Activated T-cell treated with anti-CD3 and anti-CD28 coated beads, Interleukin-2, amount 50 U/mL, for 48 hours (primary cell): Measurements from ENCODE around the gene SLC13A2.
"Not testable (repeated sequence)": the region's sequence is repeated elsewhere in the genome, so short reads cannot be mapped to it uniquely, and the experiment has no call there.

Experiments
- DNase-seq, 2 experiments: peaks; one replicate each; pipeline ENCODE4 v3.0.0-alpha.2; 2020

Gene SLC13A2

DNA sequence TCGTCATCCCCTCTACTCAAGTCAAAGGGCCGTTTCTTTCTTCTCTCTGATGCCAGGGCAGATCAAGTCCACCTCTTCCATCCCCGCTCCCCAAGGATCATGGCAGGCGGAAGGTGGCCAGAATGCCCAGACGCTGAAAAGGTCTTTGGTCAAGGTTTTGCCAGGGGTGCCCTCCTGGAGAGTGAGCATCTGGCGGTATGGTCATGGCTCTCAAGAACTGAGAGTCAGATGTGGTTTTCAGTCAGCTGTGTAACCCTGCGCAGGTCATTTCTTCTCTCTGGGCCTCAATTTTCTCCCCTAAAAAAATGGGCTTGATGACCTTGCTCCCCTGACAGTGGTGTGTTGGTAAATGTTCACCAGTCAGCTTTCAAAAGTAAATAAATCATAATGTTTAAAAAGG, 45.1 kb downstream of the SLC13A2 start:
- no peak for DNase-seq

DNA sequence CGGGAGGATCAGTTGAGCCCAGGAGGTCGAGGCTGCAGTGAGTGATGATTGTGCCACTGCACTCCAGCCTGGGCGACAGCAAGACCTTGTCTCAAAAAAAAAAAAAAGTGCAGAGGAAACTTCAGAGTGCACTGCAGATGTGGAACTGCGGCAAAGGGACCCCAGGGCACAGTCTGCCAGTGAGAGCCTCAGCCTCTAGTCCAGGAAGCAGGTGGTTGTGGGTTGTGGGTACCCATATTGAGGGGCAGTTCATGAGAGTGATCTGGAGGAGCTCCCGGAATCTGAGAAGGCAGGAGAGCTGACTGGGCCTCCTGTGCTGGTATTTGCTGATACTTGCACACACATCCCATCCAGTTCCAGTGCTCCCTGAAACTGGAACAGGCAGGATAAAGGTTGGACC, 45.8 kb downstream of the SLC13A2 start:
- no peak for DNase-seq

DNA sequence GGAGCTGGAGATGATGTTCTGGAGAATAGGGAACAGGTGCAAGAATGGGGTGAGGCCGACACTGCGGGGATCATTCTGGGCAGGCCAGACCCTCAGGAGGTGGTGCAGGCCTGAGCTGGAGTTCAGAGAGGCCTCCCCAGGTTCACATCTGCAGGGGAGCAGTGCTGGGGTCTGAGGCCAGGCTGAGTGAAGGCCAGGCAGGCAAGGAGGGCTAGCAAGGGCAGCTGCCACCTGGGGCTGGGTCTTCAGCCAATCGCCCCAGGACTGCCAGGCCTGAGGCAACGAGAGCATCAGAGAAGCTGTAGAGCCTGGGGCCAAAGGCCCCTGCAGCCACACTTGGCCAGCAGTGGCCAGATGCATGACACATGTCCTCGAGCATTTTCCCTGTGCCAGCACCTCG, 47.2 kb downstream of the SLC13A2 start:
- no peak for DNase-seq

DNA sequence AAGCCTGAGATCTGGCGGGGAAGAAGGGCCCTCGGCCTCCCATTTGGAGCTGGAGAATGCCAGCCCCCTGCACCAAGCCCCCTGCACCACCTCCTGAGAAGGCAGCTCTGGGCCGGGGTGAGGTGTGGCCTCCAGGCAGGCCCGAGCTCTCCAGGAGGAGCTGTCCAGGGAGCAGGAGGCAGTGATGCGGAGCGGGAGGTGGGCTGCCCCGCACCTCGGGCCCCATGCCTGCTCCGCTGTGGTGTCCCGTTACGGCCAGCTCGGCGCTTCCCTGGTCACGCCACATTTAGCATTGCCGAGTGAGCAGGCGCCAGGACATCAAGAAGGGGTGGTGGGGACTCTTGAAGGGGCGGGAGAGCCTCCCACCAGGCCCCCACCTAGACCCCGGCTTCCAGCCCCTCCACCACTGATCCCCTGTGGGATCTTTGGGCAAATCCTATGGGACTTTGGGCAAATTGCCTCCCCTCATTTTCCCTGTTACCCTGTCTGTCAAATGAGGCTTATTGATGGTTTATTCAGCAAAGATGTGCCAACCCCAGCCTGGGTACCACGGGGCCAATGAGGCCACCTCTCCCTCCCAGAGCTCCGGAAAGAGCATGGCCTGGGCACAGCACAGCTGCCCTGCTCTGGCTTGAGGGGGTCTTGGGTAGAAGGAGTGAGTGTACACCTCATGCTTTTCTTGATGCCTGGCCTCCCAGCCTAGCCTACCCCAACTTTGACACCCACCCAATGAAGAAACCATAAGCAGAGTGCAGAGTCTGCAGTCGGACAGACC, 48.1 kb downstream of the SLC13A2 start:
- no peak for DNase-seq

DNA sequence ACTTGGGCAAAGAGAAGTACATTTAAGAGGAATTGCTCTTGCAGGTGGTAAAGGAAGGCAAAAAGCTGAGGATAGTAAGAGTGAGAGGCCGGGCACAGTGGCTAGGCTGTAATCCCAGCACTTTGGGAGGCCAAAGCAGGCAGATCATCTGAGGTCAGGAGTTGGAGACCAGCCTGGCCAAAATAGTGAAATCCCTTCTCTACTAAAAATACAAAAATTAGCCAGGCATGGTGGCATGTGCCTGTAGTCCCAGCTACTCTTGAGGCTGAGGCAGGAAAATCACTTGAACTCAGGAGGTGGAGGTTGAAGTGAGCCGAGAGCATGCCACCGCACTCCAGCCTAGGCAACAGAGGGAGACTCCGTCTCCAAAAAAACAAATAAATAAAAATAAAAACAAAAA, 48.8 kb downstream of the SLC13A2 start:
- not testable (repeated sequence) for DNase-seq

DNA sequence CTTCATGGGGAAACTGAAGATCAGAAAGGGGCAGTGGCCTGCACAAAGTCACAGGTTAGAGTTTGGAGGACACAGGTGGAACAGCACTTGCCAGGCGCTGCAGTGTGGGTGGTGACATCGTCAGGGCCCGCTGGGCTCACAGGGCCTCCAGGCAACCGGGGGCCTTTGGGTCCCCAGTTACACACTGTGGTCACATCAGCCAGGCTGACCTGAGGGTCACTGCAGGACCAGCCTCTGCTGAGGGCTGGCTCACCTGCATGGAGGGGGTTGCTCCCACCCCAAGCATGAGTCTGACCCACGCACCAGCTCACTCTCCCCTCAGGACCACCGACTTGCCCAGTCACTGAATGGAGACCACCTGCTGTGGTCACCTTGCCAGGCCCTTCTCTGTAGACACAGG, 49.7 kb downstream of the SLC13A2 start:
- no peak for DNase-seq

DNA sequence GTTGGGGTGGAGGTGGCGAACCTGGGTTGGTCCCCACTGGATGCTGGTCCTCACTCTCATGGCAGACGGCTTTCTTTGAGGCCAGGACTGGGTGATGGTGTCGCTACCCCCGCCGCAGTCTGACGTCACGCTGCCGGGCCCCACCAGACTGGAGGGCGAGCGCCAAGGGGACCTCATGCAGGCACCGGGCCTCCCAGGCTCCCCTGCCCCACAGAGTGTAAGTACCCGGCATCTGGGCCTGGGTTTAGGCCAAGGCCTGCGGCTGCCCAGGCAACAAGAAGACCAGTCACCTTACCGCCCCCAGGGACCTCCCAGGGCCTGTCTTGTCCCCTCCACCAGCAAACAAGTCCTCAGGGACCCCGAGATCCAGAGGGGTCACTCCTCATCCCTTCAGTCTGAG, 50.4 kb downstream of the SLC13A2 start:
- DNase-seq = no peak

DNA sequence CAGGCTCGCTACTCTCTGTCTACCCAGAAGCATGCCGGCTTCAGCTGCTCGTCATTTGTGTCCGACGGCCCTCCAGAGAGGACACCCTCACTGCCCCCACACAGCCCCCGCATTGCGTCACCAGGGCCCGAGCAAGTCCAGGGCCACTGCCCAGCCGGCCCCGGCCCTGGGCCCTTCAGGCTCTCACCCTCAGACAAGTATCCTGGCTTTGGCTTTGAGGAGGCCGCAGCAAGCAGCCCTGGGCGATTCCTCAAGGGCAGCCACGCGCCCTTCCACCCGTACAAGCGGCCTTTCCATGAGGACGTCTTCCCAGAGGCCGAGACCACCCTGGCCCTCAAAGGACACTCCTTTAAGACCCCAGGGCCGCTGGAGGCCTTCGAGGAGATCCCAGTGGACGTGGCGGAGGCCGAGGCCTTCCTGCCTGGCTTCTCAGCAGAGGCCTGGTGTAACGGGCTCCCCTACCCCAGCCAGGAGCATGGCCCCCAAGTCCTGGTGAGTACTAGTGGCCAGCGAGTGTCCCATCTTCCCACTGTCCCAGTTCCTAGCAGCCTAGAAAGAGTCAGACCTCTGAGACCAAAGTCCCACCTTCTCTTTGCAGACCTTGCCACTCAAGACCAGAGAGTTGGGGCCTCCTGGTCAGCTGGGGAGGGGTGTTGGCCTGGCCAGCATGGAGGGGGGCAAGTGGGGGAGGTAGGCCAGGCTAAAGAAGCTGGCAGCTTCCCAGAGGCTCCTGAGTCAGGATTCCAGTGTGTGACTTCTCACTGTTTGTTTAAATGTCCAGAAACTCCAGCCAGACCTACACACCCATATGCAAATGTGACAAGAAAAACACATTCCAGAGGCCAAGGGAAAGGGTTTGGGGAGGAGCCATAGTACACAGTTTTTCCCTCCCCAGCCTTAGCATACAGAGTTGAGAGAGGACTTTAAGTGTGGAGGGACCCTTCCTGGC, 51.3 kb downstream of the SLC13A2 start:
- DNase-seq = no peak

DNA sequence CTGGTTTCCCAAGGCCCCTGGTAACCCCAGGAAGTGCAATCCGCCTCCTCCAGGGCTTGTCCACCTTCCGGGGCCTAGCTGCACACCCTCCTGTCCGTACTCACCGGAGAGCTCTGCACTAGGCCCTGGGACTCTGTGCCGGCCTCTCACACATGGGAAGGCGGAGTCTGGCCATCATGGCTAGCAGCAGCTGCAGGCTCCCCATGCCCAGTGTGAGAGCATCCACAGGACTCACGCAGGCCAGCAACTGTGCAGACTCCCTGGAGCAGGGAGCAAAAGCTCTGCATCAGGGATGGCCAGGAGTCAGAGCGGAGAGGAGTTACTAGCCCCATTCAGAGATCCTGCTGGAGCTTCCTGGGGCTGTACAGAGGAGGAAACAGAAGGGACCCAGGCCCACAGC, 52.9 kb downstream of the SLC13A2 start:
- no peak for DNase-seq

DNA sequence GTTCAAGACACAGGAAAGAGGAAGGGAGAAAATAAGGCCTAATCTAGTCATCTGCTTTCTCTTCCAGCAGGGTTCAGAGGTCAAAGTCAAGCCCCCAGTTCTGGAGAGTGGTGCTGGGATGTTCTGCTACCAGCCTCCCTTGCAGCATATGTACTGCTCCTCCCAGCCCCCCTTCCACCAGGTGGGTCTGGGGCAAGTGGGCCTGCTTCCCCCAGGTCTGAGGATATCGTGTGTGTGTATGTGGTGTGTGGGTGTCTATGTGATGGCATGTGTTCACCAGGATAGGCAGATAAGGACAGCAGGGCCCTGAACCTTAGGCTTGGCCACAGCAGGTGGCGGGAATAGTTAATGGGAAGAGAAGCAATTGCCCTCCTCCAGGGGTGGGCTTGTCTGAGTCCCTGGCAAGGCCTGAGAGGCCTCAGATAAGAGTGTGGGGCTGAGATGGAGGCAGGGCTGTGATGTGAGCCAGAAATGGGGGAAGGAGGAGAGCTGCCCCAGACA, 53.8 kb downstream of the SLC13A2 start:
- no peak for DNase-seq

DNA sequence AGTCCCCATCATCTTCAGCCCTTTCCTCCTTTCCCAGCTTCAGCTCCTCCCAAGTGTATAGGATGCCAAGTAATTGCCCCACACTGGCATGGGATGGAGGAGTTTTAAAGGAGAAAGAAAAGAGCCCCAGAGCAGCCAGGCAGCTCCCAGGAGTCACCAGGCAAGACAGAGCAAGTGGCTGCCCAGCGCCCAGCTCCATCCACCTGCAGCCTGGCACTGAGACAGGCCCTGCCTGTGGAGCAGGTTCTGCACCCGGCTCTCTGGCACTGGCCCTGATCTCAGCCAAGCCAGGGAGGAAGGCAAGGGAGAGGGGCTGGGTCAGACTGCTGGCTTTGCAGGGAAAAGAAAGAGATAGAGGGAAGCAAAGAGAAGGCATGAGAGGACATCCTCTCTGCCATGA, 54.4 kb downstream of the SLC13A2 start:
- no peak for DNase-seq

DNA sequence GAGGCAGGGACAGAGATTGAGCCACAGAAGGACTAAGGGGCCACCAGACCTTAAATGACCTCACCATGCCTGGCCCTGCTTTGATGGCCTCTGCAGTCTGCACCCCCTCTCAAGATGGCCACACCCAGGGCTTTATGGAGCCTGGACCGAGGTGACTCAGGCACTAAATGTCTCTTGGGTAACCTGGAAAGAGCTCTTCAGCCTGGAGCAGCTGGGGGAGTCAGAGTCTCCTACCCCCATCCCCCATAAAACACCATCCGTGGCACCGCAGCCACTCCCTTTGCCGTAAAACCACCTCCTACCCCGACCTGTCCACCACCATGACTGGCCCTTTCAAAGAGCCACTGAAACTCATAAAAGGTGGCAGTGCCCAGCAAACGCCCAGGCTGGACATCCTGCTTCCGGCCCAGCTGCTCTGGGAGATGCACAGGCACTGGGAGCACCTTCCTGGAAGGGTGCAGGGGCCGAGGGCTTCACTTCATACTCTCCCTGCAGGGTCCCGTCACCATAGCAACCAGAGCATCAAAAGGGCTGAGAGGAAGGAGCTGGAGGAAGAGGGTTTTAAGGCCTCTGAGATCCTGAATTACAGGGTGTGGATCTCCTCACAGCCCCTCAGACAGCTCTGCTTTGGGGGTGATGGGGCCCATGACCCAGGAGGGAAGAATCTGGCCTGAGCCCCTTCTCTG, 55.0 kb downstream of the SLC13A2 start:
- DNase-seq = no peak

DNA sequence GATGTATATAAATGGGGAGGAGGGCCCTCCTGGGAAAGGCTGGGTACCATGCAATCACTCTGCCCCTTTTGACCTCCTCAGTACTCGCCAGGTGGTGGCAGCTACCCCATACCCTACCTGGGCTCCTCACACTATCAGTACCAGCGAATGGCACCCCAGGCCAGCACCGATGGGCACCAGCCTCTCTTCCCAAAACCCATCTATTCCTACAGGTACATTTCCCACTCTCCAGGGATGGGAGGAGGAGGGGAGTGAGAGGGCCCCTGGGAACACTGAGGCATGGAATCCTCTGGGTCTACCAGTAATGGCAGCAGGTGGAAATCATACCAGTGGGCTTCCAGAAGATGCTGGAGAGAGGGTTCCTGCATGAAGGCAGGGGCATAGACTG, 55.6 kb downstream of the SLC13A2 start:
- no peak for DNase-seq

DNA sequence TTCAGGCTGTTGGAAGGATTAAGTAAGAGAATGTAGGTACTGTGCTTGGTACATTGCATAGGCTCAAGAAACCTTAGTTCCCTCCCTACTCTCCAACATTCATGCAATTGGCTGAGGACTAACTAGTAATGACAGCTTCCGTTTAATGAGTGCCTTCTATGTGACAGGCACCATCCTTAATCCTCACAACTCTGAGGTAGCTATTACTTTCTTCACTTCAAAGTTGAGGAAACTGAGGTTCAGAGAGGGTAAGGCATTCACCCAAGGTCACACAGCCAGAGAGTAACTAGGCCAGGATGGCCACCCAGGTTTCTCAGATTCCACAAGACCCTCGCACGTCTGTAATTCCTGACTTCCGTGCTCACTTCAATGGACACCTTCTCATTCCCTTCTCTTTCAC, 56.8 kb downstream of the SLC13A2 start:
- DNase-seq = no peak

DNA sequence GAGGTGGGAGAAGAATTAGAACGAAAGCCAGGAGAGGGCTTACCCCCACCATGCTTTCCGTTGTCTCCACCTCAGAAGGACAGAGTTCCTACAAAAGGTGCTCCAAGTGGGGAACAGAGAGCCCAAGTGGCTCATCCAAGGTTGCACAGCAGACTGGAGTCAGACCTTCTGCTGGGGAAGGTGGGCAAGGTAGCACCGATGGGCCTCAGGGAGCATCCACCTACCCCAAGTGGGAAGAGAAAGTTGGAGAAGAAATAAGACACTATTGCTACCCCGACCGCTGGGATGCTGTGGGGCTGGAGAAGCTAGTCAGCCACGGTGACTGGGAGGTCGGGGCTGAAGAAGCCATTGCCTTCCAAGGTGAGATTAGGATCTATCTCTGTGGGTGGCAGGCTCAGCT, 57.5 kb downstream of the SLC13A2 start:
- DNase-seq = no peak

DNA sequence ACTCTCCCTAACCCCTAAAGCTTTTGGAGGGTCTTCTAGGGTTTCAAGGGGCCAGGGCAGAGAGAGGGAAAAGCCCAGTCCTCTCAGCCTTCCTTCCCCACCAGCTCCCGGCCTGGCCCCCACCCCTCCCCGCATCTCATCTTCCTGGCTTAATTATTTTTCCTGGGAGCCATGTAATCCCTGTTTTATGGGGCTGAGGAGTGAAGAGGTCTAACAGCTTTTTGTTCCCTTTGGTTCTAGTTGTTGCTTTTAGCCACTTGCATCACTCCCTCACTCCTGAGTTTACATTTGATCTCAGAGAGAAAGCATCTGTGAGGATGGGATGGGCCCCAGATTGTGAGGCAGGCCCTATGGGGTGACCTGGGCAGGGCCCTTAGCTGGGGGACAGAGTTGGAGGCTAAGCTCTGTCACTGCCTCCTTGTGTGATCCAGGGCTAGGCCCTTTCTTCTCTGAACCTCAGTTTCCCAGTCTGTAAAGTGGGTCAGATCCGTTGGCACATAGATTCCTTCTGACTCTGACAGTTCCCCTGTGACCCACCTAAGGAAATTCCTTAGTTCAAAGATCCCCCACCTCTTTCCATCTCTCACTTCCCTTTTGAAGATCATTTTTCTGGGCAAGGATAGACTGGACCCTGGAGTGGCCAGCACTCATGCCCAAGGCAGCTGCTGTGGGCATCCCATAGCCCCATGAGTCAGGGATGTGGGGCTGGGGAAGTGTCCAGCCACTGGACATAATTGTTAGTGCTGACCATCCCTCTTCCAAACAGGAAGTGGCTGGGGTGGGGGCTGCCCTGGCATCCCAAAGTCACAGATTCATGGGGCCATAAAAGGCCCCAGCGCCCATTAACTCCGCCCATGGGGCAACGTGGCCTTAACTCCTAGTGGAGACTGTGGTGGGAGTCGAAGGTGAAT, 58.9 kb downstream of the SLC13A2 start:
- DNase-seq = no peak

DNA sequence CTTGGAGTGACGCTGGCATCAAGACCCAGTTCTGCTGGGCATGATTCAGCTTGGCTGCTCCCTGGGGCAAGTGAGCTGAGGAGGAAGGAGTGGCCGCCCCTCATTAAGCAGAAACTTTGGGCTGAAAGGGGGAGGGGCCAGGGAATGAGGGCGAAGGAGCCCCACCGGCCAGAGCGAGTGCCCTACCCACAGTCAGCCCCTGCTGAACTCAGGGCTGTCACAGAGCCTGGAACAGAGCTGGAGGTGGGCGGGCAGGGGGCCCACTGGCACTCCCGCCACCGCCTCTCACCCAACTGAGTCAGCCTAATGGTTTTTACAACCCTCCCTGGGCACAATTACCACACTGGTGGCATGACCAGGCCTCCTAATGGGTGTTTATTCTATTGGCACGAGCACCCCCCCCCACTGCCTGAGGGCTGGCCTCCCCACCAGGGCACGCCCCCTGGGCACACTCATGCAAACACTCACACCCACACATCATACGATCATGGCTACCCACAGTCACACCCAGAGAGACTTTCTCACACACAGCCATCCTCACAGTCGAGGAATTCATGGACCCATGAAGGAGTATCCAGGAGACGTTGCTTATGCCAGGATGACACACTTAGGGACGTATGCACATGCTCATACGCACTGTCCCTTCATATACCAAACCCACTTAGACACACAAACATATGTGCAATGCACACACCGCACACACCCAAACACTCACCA, 59.8 kb downstream of the SLC13A2 start:
- DNase-seq = no peak

DNA sequence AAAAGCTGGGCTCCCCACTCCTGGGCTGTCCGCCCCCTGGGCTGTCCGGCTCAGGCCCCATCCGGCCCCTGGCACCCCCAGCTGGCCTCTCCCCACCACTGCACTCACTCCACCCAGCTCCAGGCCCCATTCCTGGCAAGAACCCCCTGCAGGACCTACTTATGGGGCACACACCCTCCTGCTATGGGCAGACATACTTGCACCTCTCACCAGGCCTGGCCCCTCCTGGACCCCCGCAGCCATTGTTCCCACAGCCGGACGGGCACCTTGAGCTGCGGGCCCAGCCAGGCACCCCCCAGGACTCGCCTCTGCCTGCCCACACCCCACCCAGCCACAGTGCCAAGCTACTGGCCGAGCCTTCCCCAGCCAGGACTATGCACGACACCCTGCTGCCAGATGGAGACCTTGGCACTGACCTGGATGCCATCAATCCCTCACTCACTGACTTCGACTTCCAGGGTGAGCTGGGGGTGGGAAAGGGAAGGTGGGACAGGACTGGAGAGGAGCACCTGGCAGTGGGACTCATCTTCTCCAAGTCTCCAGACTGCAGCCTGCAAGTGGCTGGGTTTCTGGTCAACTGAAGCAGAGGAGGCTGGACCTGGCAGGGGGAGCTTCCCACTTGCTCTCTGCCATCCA, 61.4 kb downstream of the SLC13A2 start:
- DNase-seq = no peak

DNA sequence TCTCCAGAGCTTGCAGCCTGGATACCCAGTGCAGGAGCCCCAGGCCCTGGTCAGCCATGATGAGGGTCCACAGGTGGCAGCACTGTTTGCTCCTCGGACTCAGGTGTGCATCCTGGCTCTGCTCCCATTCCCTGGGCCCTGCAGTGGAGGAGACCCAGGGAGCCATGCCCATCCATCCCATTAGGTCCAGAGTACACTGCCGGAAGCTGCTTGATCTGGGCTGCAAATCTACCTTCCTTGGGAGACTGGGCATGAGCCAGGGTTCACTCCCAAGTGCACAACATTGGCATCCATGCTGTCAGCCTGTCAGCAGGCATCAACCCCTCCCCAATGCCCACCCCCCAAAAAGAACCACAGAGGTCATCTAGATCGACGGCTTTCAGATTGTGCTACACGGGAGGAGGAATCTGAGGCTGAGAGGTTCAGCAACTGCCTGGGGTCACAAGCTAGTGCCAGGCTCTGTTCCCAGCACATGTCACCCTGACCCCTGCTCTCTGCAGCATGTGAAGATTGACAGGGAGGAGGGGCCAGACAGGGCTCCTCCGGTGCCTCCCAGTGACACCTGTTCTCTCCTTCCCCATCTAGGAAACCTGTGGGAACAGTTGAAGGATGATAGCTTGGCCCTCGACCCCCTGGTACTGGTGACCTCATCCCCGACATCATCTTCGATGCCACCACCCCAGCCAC, 63.2 kb downstream of the SLC13A2 start:
- no peak for DNase-seq

DNA sequence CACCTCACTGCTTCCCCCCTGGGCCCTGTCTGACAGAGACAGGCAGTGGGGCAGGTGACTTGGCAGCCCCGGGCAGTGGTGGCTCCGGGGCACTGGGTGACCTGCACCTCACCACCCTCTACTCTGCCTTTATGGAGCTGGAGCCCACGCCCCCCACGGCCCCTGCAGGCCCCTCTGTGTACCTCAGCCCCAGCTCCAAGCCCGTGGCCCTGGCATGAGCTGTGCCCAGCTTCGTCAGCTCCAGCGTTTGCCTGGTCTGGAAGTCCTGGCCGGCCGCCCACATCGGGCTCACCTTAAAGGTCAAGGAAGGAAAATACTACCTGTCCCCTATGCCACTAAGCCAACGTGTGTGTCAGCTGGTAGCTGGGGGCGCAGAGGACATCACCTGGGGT, 63.8 kb downstream of the SLC13A2 start:
- no peak for DNase-seq
